Measurements from ENCODE around the gene AFF1. TPM values are rescaled to one million over a fixed set of nuclear protein-coding genes. Genes with fewer than 3 reads are reported as not detected.
"Not testable (repeated sequence)": the region's sequence is repeated elsewhere in the genome, so short reads cannot be mapped to it uniquely, and the experiment has no call there.

Gene AFF1
- total and polyA plus RNA-seq, 4 donors, result 7.2 to 42.8 (median 21.5) TPM

GRCh38 chr4:87069037-87069742 is 134.4 kb downstream of the AFF1 start:
- WGBS, result 79% methylated on average over 3 of the region's 3 CpGs
- no peak overlapping the region for H3K4me3 ChIP-seq (ENCODE audit: low read depth in 1 of 3, low read length in 3 of 3)

GRCh38 chr4:87071401-87071800 is 136.6 kb downstream of the AFF1 start:
- H3K36me3 ChIP-seq (ENCODE audit: control insufficient read depth in 4 of 4, insufficient read depth in 3 of 4, low read depth in 1 of 4, low read length in 3 of 4), result peaks cover 0 to 8% (median 2%) of the 10 kb centered on the region in 4 donors
- TF ChIP-seq CTCF (IDR thresholded peaks at IDR 0.05; ENCODE audit: low read depth, low read length, missing input control) (no peak), HNF4A (conservative IDR thresholded peaks at IDR 0.05) (no peak), HNF4G (IDR thresholded peaks at IDR 0.05) (no peak)
- H3K27me3 ChIP-seq (ENCODE audit: control insufficient read depth in 4 of 4, insufficient read depth in 4 of 4, low read length in 3 of 4), result no peaks in the 10 kb centered on the region
- H3K9ac ChIP-seq (ENCODE audit: low read depth in 1 of 2, low read length in 2 of 2), result no peak overlapping the region
- H3K4me3 ChIP-seq (ENCODE audit: low read depth in 1 of 3, low read length in 3 of 3), result no peak overlapping the region
- H3K4me1 ChIP-seq (ENCODE audit: control insufficient read depth in 4 of 4, insufficient read depth in 4 of 4, low read length in 3 of 4), result peaks cover 5 to 23% (median 21%) of the 10 kb centered on the region in 4 donors
- H3K27ac ChIP-seq (ENCODE audit: low read depth in 1 of 2, low read length in 2 of 2), result no peak overlapping the region
- no peaks in the 10 kb centered on the region for H3K9me3 ChIP-seq (ENCODE audit: control insufficient read depth in 4 of 4, low read length in 3 of 4)
- DNase-seq (ENCODE audit: low spot score), result no peak
- WGBS, result 62% methylated on average over 3 of the region's 3 CpGs

More at GRCh38 chr4:87069037-87069742, 134.4 kb downstream of the AFF1 start:
- Histone ChIP-seq H3K9me3 (ENCODE audit: control insufficient read depth in 4 of 4, low read length in 3 of 4) (no peaks in the 10 kb centered on the region), H3K27me3 (ENCODE audit: control insufficient read depth in 4 of 4, insufficient read depth in 4 of 4, low read length in 3 of 4) (no peaks in the 10 kb centered on the region), H3K27ac (ENCODE audit: low read depth in 1 of 2, low read length in 2 of 2) (no peak overlapping the region), H3K9ac (ENCODE audit: low read depth in 1 of 2, low read length in 2 of 2) (no peak overlapping the region), H3K36me3 (ENCODE audit: control insufficient read depth in 4 of 4, insufficient read depth in 3 of 4, low read depth in 1 of 4, low read length in 3 of 4) (peaks cover 0 to 8% (median 5%) of the 10 kb centered on the region in 4 donors), H3K4me1 (ENCODE audit: control insufficient read depth in 4 of 4, insufficient read depth in 4 of 4, low read length in 3 of 4) (peaks cover 5 to 22% (median 20%) of the 10 kb centered on the region in 4 donors)
- TF ChIP-seq, protein P1, sequence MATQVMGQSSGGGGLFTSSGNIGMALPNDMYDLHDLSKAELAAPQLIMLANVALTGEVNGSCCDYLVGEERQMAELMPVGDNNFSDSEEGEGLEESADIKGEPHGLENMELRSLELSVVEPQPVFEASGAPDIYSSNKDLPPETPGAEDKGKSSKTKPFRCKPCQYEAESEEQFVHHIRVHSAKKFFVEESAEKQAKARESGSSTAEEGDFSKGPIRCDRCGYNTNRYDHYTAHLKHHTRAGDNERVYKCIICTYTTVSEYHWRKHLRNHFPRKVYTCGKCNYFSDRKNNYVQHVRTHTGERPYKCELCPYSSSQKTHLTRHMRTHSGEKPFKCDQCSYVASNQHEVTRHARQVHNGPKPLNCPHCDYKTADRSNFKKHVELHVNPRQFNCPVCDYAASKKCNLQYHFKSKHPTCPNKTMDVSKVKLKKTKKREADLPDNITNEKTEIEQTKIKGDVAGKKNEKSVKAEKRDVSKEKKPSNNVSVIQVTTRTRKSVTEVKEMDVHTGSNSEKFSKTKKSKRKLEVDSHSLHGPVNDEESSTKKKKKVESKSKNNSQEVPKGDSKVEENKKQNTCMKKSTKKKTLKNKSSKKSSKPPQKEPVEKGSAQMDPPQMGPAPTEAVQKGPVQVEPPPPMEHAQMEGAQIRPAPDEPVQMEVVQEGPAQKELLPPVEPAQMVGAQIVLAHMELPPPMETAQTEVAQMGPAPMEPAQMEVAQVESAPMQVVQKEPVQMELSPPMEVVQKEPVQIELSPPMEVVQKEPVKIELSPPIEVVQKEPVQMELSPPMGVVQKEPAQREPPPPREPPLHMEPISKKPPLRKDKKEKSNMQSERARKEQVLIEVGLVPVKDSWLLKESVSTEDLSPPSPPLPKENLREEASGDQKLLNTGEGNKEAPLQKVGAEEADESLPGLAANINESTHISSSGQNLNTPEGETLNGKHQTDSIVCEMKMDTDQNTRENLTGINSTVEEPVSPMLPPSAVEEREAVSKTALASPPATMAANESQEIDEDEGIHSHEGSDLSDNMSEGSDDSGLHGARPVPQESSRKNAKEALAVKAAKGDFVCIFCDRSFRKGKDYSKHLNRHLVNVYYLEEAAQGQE (IDR thresholded peaks at IDR 0.05), result no peak
- no peak for TF ChIP-seq TAF1 (conservative IDR thresholded peaks at IDR 0.05)
- TF ChIP-seq EGR1 (IDR thresholded peaks at IDR 0.05; ENCODE audit: low read depth in 2 of 2), result no peak
- no peak for DNase-seq (ENCODE audit: low spot score)

DNA sequence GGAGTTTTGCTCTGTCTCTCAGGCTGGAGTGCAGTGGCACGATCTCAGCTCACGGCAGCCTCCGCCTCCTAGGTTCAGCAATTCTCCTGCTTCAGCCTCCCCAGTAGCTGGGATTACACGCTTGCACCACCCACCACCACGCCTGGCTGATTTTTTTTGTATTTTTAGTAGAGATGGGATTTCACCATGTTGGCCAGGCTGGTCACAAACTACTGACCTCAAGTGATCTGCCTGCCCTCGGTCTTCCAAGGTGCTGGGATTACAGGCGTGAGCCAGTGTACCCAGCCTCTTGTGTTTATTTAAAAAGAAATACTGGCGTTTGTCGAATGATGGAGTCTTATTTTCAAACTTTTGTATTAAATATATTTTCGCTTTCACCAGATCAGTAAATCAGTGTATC is 137.7 kb downstream of the AFF1 start:
- TF ChIP-seq RAD21 (IDR thresholded peaks at IDR 0.05), result peak in 1 of 2 donors; percentile 11
- TF ChIP-seq HNF4A (conservative IDR thresholded peaks at IDR 0.05), result peak; percentile 32 to 57
- peak; percentile 17 for TF ChIP-seq YY1 (IDR thresholded peaks at IDR 0.05)
- TF ChIP-seq RXRA (IDR thresholded peaks at IDR 0.05), result peak; percentile 63 to 71
- not testable (repeated sequence) for DNase-seq (ENCODE audit: low spot score); H3K27ac ChIP-seq (ENCODE audit: low read depth in 1 of 2, low read length in 2 of 2); H3K9ac ChIP-seq (ENCODE audit: low read depth in 1 of 2, low read length in 2 of 2); H3K9me3 ChIP-seq (ENCODE audit: control insufficient read depth in 4 of 4, low read length in 3 of 4); H3K27me3 ChIP-seq (ENCODE audit: control insufficient read depth in 4 of 4, insufficient read depth in 4 of 4, low read length in 3 of 4); H3K36me3 ChIP-seq (ENCODE audit: control insufficient read depth in 4 of 4, insufficient read depth in 3 of 4, low read depth in 1 of 4, low read length in 3 of 4); H3K4me3 ChIP-seq (ENCODE audit: low read depth in 1 of 3, low read length in 3 of 3)
- H3K4me1 ChIP-seq (ENCODE audit: control insufficient read depth in 4 of 4, insufficient read depth in 4 of 4, low read length in 3 of 4), result peaks cover 5 to 23% (median 21%) of the 10 kb centered on the region in 4 donors
- 50% methylated on average over 10 of the region's 10 CpGs for WGBS

Measured in liver (tissue), 9 donors.